ENCODE measurements around the gene EXOSC5.

The EXOSC5 gene

DNA sequence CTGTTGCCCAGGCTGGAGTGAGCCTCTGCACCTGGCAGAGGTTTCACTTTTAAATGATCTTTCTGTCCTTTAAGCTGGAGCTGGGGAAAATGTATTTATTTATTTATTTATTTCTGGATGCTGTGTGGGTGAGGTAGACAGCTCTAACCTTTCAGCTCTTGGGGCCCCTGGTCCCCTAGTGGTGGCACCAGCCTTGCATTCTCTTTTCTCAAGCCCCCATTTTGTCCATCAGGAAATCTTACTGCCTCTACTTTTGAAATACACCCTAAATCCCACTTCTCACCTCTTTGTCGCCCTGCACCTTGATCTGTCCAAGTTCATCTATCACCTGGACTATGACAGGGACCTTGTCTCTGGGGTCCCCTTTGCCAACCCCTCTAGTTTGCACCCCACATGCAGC, 31.1 kb downstream of the EXOSC5 start:
- Histone ChIP-seq H2BK5ac (ENCODE audit: low read depth, low read length, poor library complexity, severe bottlenecking) (no peak overlapping the region), H4K91ac (ENCODE audit: low read length) (peak overlapping the region; percentile 86), H3K27me3 (ENCODE audit: control insufficient read depth in 1 of 2, insufficient read depth in 1 of 2, low read length in 2 of 2) (no peaks in the 10 kb centered on the region), H3K4me2 (ENCODE audit: low read length, poor library complexity, severe bottlenecking) (no peak overlapping the region), H2AFZ (ENCODE audit: low read depth, low read length) (no peak overlapping the region), H3K9ac (ENCODE audit: low read length) (no peak overlapping the region), H3K23ac (ENCODE audit: low read length in 2 of 2) (no peak overlapping the region), H3K4me3 (ENCODE audit: insufficient read depth in 1 of 2, low read depth in 1 of 2, low read length in 2 of 2) (no peak overlapping the region), H3K18ac (ENCODE audit: low read depth in 1 of 2, low read length in 2 of 2) (no peak overlapping the region), H3K4me1 (ENCODE audit: control insufficient read depth, insufficient read depth, low read depth, low read length) (peaks cover 29% of the 10 kb centered on the region), H3K4ac (ENCODE audit: low read depth in 1 of 2, low read length in 2 of 2) (no peak overlapping the region), H4K8ac (ENCODE audit: low read length) (peak overlapping the region; percentile 64), H2BK12ac (ENCODE audit: low read length in 2 of 2) (peak overlapping the region in 1 of 2 experiments; percentile 93), H3K36me3 (ENCODE audit: control insufficient read depth in 1 of 2, insufficient read depth in 2 of 2, low read depth in 1 of 2, low read length in 2 of 2) (peaks cover 0 to 3% of the 10 kb centered on the region in 2 experiments), H3K9me3 (ENCODE audit: control insufficient read depth, low read length) (no peaks in the 10 kb centered on the region), H3K79me1 (replicated peaks; ENCODE audit: low read length, poor library complexity, severe bottlenecking) (peaks cover 25% of the 10 kb centered on the region), H3K27ac (ENCODE audit: low read length, poor library complexity, severe bottlenecking) (no peak overlapping the region), H2BK120ac (ENCODE audit: low read depth, low read length) (no peak overlapping the region), H2AK5ac (ENCODE audit: low read length, severe bottlenecking) (peak overlapping the region; percentile 73), H2BK15ac (ENCODE audit: low read depth, poor library complexity, severe bottlenecking) (no peak overlapping the region), H3K14ac (ENCODE audit: low read length in 2 of 2) (no peak overlapping the region)
- 98% methylated on average over 1 of the region's 1 CpG for WGBS
- DNase-seq, result no peak

DNA sequence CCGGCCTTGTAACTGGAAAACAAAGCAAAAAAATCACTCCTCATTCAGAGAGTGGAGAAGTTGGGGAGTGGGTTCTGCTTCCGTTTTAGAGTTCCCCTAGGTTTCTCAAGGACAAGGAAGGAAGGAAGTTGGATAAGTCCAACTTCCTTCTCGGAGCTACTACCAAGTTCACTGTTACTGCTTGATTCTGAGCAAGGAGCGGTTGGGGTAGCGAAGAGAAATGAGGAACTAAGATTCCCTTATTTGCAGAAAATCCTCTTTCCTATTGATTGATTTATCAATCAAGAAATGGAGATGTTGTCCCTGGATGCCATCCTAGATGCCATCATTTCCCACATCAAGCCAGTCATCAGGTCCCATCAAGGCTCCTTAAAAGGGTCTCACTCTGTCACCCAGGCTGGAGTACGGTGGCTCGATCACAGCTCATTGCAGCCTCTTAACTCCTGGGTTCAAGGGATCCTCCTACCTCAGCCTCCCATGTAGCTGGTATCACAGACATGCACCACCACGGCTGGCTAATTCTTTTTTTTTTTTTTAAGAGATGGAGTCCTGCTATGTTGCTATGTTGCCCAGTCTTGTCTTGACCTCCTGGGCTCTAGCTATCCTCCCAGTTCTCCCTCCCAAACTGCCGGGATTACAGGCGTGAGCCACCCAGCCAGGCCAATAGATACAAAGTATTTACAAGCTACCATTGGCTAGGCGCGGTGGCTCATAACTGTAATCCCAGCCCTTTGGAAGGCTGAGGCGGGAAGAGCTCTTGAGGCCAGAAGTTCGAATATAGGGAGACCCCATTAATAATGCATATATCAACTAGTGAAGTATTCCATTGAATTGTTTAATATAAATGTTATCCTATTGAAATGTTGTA, 32.4 kb downstream of the EXOSC5 start:
- H3K4ac ChIP-seq (ENCODE audit: low read depth in 1 of 2, low read length in 2 of 2), result peak overlapping the region; percentile 29 to 52
- peak overlapping the region in 1 of 2 experiments; percentile 29 for H2BK12ac ChIP-seq (ENCODE audit: low read length in 2 of 2)
- H3K79me1 ChIP-seq (replicated peaks; ENCODE audit: low read length, poor library complexity, severe bottlenecking), result peaks cover 24% of the 10 kb centered on the region
- DNase-seq, result no peak
- no peaks in the 10 kb centered on the region for H3K9me3 ChIP-seq (ENCODE audit: control insufficient read depth, low read length)
- H2BK15ac ChIP-seq (ENCODE audit: low read depth, poor library complexity, severe bottlenecking), result no peak overlapping the region
- H4K8ac ChIP-seq (ENCODE audit: low read length), result peak overlapping the region; percentile 81
- H4K91ac ChIP-seq (ENCODE audit: low read length), result peak overlapping the region; percentile 84
- H2AK5ac ChIP-seq (ENCODE audit: low read length, severe bottlenecking), result peak overlapping the region; percentile 76
- peaks cover 29% of the 10 kb centered on the region for H3K4me1 ChIP-seq (ENCODE audit: control insufficient read depth, insufficient read depth, low read depth, low read length)
- peak overlapping the region; percentile 18 to 34 for H3K18ac ChIP-seq (ENCODE audit: low read depth in 1 of 2, low read length in 2 of 2)
- H2BK120ac ChIP-seq (ENCODE audit: low read depth, low read length), result no peak overlapping the region
- H3K4me2 ChIP-seq (ENCODE audit: low read length, poor library complexity, severe bottlenecking), result peak overlapping the region; percentile 86
- no peak overlapping the region for H3K23ac ChIP-seq (ENCODE audit: low read length in 2 of 2)
- peak overlapping the region; percentile 91 for H3K27ac ChIP-seq (ENCODE audit: low read length, poor library complexity, severe bottlenecking)
- H3K9ac ChIP-seq (ENCODE audit: low read length), result peak overlapping the region; percentile 99
- H2BK5ac ChIP-seq (ENCODE audit: low read depth, low read length, poor library complexity, severe bottlenecking), result peak overlapping the region; percentile 94
- no peaks in the 10 kb centered on the region for H3K27me3 ChIP-seq (ENCODE audit: control insufficient read depth in 1 of 2, insufficient read depth in 1 of 2, low read length in 2 of 2)
- H3K36me3 ChIP-seq (ENCODE audit: control insufficient read depth in 1 of 2, insufficient read depth in 2 of 2, low read depth in 1 of 2, low read length in 2 of 2), result peaks cover 0 to 3% of the 10 kb centered on the region in 2 experiments
- peak overlapping the region; percentile 58 to 90 for H3K4me3 ChIP-seq (ENCODE audit: insufficient read depth in 1 of 2, low read depth in 1 of 2, low read length in 2 of 2)
- WGBS, result 84% methylated on average over 9 of the region's 14 CpGs
- H2AFZ ChIP-seq (ENCODE audit: low read depth, low read length), result peak overlapping the region; percentile 53
- H3K14ac ChIP-seq (ENCODE audit: low read length in 2 of 2), result no peak overlapping the region

DNA sequence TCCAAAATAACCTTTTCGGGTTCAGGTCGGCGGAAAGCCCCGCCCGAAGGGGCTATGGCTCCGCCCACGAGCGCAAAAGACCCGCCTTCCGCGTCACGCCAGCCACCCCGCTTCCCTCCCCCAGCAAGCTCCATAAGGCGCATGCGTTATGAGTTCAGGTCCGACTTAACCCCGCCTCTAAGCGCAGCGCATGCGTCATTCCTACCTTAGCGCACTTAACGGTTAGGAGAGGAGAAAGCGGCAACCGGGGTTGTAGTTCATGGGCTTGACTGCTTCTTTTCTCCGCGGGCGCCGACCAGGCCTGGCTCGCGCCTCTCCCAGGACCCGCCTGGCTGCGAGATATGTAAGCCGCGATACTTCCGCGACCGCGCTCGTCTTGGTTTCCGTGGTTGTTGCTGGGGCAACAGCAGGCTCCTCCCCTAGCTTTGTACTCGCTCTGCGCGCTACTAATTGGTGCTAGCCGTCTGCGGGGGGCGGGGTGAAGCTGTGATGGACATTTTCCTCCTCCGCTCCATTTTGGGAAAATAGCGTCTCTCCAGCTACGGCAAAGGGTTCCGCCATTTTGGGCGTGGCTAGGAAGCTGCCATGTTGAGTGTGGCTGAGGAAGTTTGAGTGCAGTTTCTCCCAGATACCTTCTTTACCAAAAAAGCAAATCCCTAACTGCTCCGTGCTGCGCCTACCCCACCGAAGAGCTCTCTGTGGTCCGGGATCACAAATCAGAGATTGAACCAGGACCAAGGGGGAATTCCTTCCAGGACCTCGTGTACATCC, 33.2 kb downstream of the EXOSC5 start, which contains the start of gene B9D2:
Gene B9D2 (minus strand): TSS at position 397 of the 771 bp plus-strand sequence. CDS start 630 bp downstream, outside the sequence.
- Histone ChIP-seq H2BK5ac (ENCODE audit: low read depth, low read length, poor library complexity, severe bottlenecking) (peak within 1 kb of the TSS; percentile 99), H2BK12ac (ENCODE audit: low read length in 2 of 2) (peak within 1 kb of the TSS in 1 of 2 experiments; percentile 59), H3K27ac (ENCODE audit: low read length, poor library complexity, severe bottlenecking) (peak within 1 kb of the TSS; percentile 100), H2BK120ac (ENCODE audit: low read depth, low read length) (peak within 1 kb of the TSS; percentile 94), H3K4me3 (ENCODE audit: insufficient read depth in 1 of 2, low read depth in 1 of 2, low read length in 2 of 2) (peak within 1 kb of the TSS; percentile 90 to 92), H3K79me1 (replicated peaks; ENCODE audit: low read length, poor library complexity, severe bottlenecking) (peaks cover 23% of the 10 kb centered on the region), H3K14ac (ENCODE audit: low read length in 2 of 2) (peak within 1 kb of the TSS in 1 of 2 experiments; percentile 99), H3K4me2 (ENCODE audit: low read length, poor library complexity, severe bottlenecking) (peak within 1 kb of the TSS; percentile 86), H2AK5ac (ENCODE audit: low read length, severe bottlenecking) (peak within 1 kb of the TSS; percentile 76), H3K9me3 (ENCODE audit: control insufficient read depth, low read length) (no peaks in the 10 kb centered on the region), H3K23ac (ENCODE audit: low read length in 2 of 2) (peak within 1 kb of the TSS; percentile 79 to 83), H2BK15ac (ENCODE audit: low read depth, poor library complexity, severe bottlenecking) (peak within 1 kb of the TSS; percentile 94), H3K18ac (ENCODE audit: low read depth in 1 of 2, low read length in 2 of 2) (peak within 1 kb of the TSS; percentile 100), H4K8ac (ENCODE audit: low read length) (peak within 1 kb of the TSS; percentile 87), H2AFZ (ENCODE audit: low read depth, low read length) (peak within 1 kb of the TSS; percentile 64), H3K9ac (ENCODE audit: low read length) (peak within 1 kb of the TSS; percentile 99), H4K91ac (ENCODE audit: low read length) (peak within 1 kb of the TSS; percentile 96), H3K27me3 (ENCODE audit: control insufficient read depth in 1 of 2, insufficient read depth in 1 of 2, low read length in 2 of 2) (no peaks in the 10 kb centered on the region), H3K4ac (ENCODE audit: low read depth in 1 of 2, low read length in 2 of 2) (peak within 1 kb of the TSS; percentile 99 to 100), H3K36me3 (ENCODE audit: control insufficient read depth in 1 of 2, insufficient read depth in 2 of 2, low read depth in 1 of 2, low read length in 2 of 2) (no peaks in the 10 kb centered on the region), H3K4me1 (ENCODE audit: control insufficient read depth, insufficient read depth, low read depth, low read length) (peaks cover 26% of the 10 kb centered on the region)
- WGBS, result under 1% methylated on average over 48 of the region's 56 CpGs
- DNase-seq, result peak; percentile 99
